GM12801 (cell line): ENCODE data around the gene TM9SF4.

Source experiments
- CTCF ChIP-seq: IDR thresholded peaks from one replicate; pipeline ENCODE4 v1.5.1; 2011; ENCODE audit warnings: control low read depth; ENCODE audit not compliant: insufficient read length; ENCODE audit errors: extremely low read depth

Gene TM9SF4

GRCh38 chr20:32070282-32070681 is 39.2 kb upstream of the TM9SF4 start:
- TF ChIP-seq CTCF, result no peak

- no peak for TF ChIP-seq CTCF
Observed at GRCh38 chr20:32070690-32071213, 38.8 kb upstream of the TM9SF4 start.

- TF ChIP-seq CTCF, result no peak
Observed at GRCh38 chr20:32071395-32072167, 37.9 kb upstream of the TM9SF4 start.

DNA sequence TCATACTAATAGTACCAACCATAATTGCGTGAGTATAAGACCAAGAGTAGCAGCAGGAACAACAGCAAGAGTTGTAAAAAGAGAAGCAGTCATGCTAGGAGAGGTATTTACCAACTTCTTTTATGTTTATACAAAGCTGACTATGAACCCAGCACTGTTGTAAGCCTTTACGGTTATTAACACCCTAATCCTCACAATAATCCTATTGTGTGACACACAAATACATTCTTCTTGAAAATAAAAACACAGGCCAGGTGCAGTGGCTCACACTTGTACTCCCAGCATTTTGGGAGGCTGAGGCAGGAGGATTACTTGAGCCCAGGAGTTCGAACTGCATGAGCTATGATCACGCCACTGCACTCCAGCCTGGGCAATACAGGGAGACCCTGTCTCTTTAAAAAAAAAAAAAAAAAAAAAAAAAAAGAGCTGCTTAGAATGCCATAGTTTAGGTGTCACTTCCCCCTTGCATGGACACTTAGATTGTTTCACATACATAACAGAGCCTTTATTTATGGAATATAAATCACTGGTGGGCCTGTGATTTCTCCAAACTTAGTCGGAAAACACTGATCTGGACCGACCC is 37.3 kb upstream of the TM9SF4 start:
- no peak for TF ChIP-seq CTCF

- no peak for TF ChIP-seq CTCF
Observed at GRCh38 chr20:32075534-32075933, 34.0 kb upstream of the TM9SF4 start.

GRCh38 chr20:32077190-32077589 is 32.3 kb upstream of the TM9SF4 start:
- TF ChIP-seq CTCF, result no peak

DNA sequence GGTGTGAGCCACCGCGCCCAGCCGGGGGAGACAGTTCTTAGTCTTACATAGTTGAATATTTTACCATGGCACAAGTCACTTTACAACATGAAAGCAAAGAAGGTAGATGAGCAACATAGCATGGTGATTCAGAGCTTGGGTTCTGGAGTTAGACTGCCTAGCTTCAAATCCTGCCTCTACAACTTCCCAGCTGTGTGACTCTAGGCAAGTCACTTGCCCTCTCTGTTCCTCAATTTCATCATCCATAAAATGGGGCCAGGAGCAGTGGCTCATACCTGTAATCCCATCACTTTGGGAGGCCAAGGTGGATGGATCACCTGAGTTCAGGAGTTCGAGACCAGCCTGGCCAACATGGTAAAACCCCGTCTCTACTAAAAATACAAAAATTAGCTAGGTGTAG is 31.2 kb upstream of the TM9SF4 start:
- no peak for TF ChIP-seq CTCF
